Gastroesophageal sphincter (tissue), 3 donors: ENCODE results near the gene XRRA1.

Source experiments
- CTCF ChIP-seq, 4 experiments: fragments of 200-600 bp in 2 of 4; fragments of 450-650 bp in 2 of 4; sonication (generic) in 1 of 4; IDR thresholded peaks; one replicate each; pipeline ENCODE4 v1.5.1; 2017 to 2019; ENCODE audit warnings: antibody characterized with exemption in 4 of 4, mild to moderate bottlenecking in 2 of 4, moderate library complexity in 2 of 4
- EP300 ChIP-seq: sonication (generic); formaldehyde crosslinking; IDR thresholded peaks from one replicate; pipeline ENCODE4 v1.6.1; 2017; ENCODE audit warnings: antibody characterized with exemption, mild to moderate bottlenecking
- POLR2A ChIP-seq, 2 donors: fragments of 450-650 bp; IDR thresholded peaks; one replicate each; pipeline ENCODE4 v1.6.1; 2017; ENCODE audit warnings: antibody characterized with exemption in 2 of 2, mild to moderate bottlenecking in 2 of 2, moderate library complexity in 1 of 2
- POLR2AphosphoS5 ChIP-seq: sonication (generic); formaldehyde crosslinking; IDR thresholded peaks from one replicate; pipeline ENCODE4 v1.6.1; 2017; ENCODE audit warnings: antibody characterized with exemption

- no peak for TF ChIP-seq CTCF (IDR thresholded peaks at IDR 0.05)
- TF ChIP-seq POLR2A (IDR thresholded peaks at IDR 0.05) = no peak
- TF ChIP-seq POLR2AphosphoS5 = no peak
- no peak for TF ChIP-seq EP300
These were observed 139.1 kb downstream of the XRRA1 start for GRCh38 chr11:74809801-74810200.
